Panc1 (cell line): ENCODE measurements around the gene ADH7. TPM values are rescaled to one million over a fixed set of nuclear protein-coding genes. Genes with fewer than 3 reads are reported as not detected.

Experiments used
- ATAC-seq: fragments of 200-7000 bp; cut with Tn5 transposase; 2 replicates; pipeline ENCODE4 v1.9.1; 2020; ENCODE audit warnings: mild to moderate bottlenecking, moderate library complexity
- BruUV-seq: library from RNA; stranded (reverse); fragments of 400-500 nt; replicated peaks from 2 replicates; lab custom pipeline; 2021; lab: Mats Ljungman, UMichigan
- CTCF ChIA-PET: fragments of 300-600 bp; sonication (Branson Sonifier 250); formaldehyde crosslinking; loops from one replicate; lab custom pipeline; 2022; ENCODE audit warnings: antibody characterized with exemption; lab: Charles Lee
- POLR2A ChIA-PET: fragments of 300-600 bp; sonication (Branson Sonifier 250); formaldehyde crosslinking; loops from one replicate; lab custom pipeline; 2022; ENCODE audit warnings: antibody characterized with exemption; lab: Charles Lee
- DNase-seq: peaks from one replicate; pipeline ENCODE4 v3.0.0-alpha.2; 2010; ENCODE audit warnings: low read depth, low spot score
- H3K27ac ChIP-seq: 2 replicates; pipeline ENCODE4 v1.5.1; 2011; ENCODE audit warnings: mild to moderate bottlenecking, low read length, inconsistent platforms
- H3K27me3 ChIP-seq: fragments of 200-500 bp; sonication (Bioruptor generic); 2 replicates; pipeline ENCODE4 v1.6.0; 2014; ENCODE audit warnings: low read length, inconsistent platforms; ENCODE audit not compliant: control insufficient read depth, insufficient read depth
- H3K36me3 ChIP-seq: fragments of 200-500 bp; sonication (Bioruptor generic); 2 replicates; pipeline ENCODE4 v1.5.1; 2014; ENCODE audit warnings: inconsistent platforms, mild to moderate bottlenecking, low read length, moderate library complexity; ENCODE audit not compliant: control insufficient read depth, insufficient read depth
- H3K4me1 ChIP-seq: 2 replicates; pipeline ENCODE4 v1.5.1; 2011; ENCODE audit warnings: inconsistent platforms, mild to moderate bottlenecking, low read length, moderate library complexity; ENCODE audit not compliant: control insufficient read depth, insufficient read depth
- H3K4me3 ChIP-seq, 2 experiments: 2 replicates each; pipeline ENCODE4 v1.5.1; 2011 to 2012; ENCODE audit warnings: low read depth in 2 of 2, low read length in 2 of 2, mild to moderate bottlenecking in 2 of 2, inconsistent platforms in 1 of 2, moderate library complexity in 1 of 2
- H3K9me3 ChIP-seq: fragments of 200-500 bp; sonication (Bioruptor generic); 2 replicates; pipeline ENCODE4 v1.5.1; 2014; ENCODE audit warnings: low read depth, mild to moderate bottlenecking, inconsistent platforms, low read length, moderate library complexity; ENCODE audit not compliant: control insufficient read depth, insufficient read depth
- POLR2AphosphoS5 ChIP-seq: IDR thresholded peaks from 2 replicates; pipeline ENCODE4 v1.6.1; 2012; ENCODE audit warnings: mild to moderate bottlenecking, low read depth, low read length, moderate library complexity
- SIN3A ChIP-seq: IDR thresholded peaks from 2 replicates; pipeline ENCODE4 v1.6.1; 2012; ENCODE audit warnings: low read depth, mild to moderate bottlenecking, low read length, moderate library complexity, borderline replicate concordance; ENCODE audit not compliant: insufficient read depth
- TCF7L2 ChIP-seq: IDR thresholded peaks from 2 replicates; pipeline ENCODE4 v1.6.1; 2011; ENCODE audit warnings: mild to moderate bottlenecking, low read depth, low read length, inconsistent platforms
- in situ Hi-C: cut with HindIII; loops from 2 replicates; pipeline ENCODE4 v1.10.0; 2016; ENCODE audit warnings: low sequenced_read_pairs, low pct_unique_long_range_greater_than_20kb
- intact Hi-C: fragments of 100-400 bp; cut with micrococcal nuclease; formaldehyde crosslinking; loops from one replicate; pipeline ENCODE4 v1.10.0; 2022; ENCODE audit not compliant: unreplicated experiment
- total RNA-seq: library from RNA; stranded (reverse); gene quantifications from one replicate; pipeline ENCODE4 v1.2.1, GENCODE V29; 2021; ENCODE audit not compliant: unreplicated experiment
- TF ChIP-seq, protein P1 (sequence below): fragments of 450-650 bp; IDR thresholded peaks from 2 replicates; pipeline ENCODE4 v1.5.1; 2017; ENCODE audit warnings: mild to moderate bottlenecking
- TF ChIP-seq, protein P2 (sequence below), 2 experiments: IDR thresholded peaks; 2 replicates each; pipeline ENCODE4 v1.6.1; 2011 to 2012; ENCODE audit warnings: low read depth in 2 of 2, control low read depth in 1 of 2, low read length in 1 of 2, mild to moderate bottlenecking in 1 of 2, moderate library complexity in 1 of 2; ENCODE audit not compliant: insufficient read depth in 1 of 2

The ADH7 gene
- total RNA-seq, 1 experiment from 2014 or later = not detected

DNA sequence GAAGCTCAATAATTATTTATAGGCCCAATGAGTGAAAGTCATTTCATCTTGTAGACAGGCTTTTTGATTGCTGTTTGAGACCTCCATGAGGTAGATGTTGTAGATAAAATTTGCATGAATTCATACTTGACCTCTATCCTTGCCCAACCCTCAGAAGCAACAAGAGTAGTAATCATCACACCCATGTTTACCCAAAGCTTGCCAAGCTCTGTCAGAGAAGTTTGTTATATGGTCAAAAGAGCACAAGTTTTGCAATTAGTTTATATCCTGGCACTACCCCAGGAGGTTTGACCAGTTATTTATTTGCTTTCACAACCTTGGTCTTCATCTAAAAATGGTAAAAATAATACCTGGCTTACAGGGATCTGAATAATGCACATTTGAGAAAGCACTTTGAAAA is 20.7 kb downstream of the ADH7 start:
- intact Hi-C loops = loop anchor here (5.0 kb wide), 1 partner anchor 48 kb away; no protein-coding TSS in a partner anchor
- Histone ChIP-seq H3K4me1 (no peaks in the 10 kb centered on the region), H3K27ac (no peak overlapping the region), H3K27me3 (no peaks in the 10 kb centered on the region), H3K4me3 (no peak overlapping the region), H3K9me3 (no peaks in the 10 kb centered on the region), H3K36me3 (no peaks in the 10 kb centered on the region)
- BruUV-seq = no TSS peak
- ChIA-PET POLR2A (interaction anchor here (0.6 kb wide), 1 partner anchor 1344 kb away, joined by 3 read pairs; no protein-coding TSS in a partner anchor), CTCF (no interaction called here)
- TF ChIP-seq SIN3A (no peak), TCF7L2 (no peak)
- TF ChIP-seq, protein P1, sequence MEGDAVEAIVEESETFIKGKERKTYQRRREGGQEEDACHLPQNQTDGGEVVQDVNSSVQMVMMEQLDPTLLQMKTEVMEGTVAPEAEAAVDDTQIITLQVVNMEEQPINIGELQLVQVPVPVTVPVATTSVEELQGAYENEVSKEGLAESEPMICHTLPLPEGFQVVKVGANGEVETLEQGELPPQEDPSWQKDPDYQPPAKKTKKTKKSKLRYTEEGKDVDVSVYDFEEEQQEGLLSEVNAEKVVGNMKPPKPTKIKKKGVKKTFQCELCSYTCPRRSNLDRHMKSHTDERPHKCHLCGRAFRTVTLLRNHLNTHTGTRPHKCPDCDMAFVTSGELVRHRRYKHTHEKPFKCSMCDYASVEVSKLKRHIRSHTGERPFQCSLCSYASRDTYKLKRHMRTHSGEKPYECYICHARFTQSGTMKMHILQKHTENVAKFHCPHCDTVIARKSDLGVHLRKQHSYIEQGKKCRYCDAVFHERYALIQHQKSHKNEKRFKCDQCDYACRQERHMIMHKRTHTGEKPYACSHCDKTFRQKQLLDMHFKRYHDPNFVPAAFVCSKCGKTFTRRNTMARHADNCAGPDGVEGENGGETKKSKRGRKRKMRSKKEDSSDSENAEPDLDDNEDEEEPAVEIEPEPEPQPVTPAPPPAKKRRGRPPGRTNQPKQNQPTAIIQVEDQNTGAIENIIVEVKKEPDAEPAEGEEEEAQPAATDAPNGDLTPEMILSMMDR = no peak
- no peak for DNase-seq
- ATAC-seq = no peak
- in situ Hi-C loops = no loop called here

DNA sequence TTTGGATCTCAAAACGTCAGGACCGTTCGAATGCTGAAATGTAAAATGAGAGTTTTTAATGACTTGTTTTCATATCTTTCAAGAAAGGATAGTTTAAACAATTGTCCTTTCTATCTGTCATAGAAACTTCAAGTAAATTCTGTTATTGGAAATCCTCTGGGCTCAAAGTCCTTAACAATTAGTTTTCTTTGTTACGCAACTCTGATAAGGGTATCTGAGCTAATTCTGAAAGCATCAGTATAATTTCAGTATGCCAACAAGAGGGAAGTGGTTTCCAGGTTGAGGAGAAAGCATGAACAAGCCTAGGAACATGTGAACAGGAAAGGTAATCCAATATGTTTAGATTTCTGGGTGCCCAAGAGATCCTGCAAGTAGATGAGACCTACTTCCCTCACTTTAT is 22.0 kb downstream of the ADH7 start:
- DNase-seq (no peak), ATAC-seq (no peak)
- ChIA-PET CTCF (no interaction called here), POLR2A (no interaction called here)
- TF ChIP-seq SIN3A (no peak), TCF7L2 (no peak), POLR2AphosphoS5 (no peak)
- TF ChIP-seq, protein P2, sequence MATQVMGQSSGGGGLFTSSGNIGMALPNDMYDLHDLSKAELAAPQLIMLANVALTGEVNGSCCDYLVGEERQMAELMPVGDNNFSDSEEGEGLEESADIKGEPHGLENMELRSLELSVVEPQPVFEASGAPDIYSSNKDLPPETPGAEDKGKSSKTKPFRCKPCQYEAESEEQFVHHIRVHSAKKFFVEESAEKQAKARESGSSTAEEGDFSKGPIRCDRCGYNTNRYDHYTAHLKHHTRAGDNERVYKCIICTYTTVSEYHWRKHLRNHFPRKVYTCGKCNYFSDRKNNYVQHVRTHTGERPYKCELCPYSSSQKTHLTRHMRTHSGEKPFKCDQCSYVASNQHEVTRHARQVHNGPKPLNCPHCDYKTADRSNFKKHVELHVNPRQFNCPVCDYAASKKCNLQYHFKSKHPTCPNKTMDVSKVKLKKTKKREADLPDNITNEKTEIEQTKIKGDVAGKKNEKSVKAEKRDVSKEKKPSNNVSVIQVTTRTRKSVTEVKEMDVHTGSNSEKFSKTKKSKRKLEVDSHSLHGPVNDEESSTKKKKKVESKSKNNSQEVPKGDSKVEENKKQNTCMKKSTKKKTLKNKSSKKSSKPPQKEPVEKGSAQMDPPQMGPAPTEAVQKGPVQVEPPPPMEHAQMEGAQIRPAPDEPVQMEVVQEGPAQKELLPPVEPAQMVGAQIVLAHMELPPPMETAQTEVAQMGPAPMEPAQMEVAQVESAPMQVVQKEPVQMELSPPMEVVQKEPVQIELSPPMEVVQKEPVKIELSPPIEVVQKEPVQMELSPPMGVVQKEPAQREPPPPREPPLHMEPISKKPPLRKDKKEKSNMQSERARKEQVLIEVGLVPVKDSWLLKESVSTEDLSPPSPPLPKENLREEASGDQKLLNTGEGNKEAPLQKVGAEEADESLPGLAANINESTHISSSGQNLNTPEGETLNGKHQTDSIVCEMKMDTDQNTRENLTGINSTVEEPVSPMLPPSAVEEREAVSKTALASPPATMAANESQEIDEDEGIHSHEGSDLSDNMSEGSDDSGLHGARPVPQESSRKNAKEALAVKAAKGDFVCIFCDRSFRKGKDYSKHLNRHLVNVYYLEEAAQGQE (IDR thresholded peaks at IDR 0.05; ENCODE audit: insufficient read depth in 1 of 2, low read depth in 2 of 2, low read length in 1 of 2) = no peak
- TF ChIP-seq, protein P1 = no peak
- intact Hi-C loops = loop anchor here (5.0 kb wide), 1 partner anchor 49 kb away; no protein-coding TSS in a partner anchor
- Histone ChIP-seq H3K27me3 (no peaks in the 10 kb centered on the region), H3K36me3 (no peaks in the 10 kb centered on the region), H3K9me3 (no peaks in the 10 kb centered on the region), H3K27ac (no peak overlapping the region), H3K4me1 (no peaks in the 10 kb centered on the region), H3K4me3 (no peak overlapping the region)
- BruUV-seq = no TSS peak
- in situ Hi-C loops = no loop called here
